Right renal pelvis (tissue), 4 donors: Measurements from ENCODE around the gene ABCA5. TPM values are rescaled to one million over a fixed set of nuclear protein-coding genes. Genes with fewer than 3 reads are reported as not detected.

Experiments used
- DNase-seq, 4 donors: peaks; one replicate each; pipeline ENCODE4 v3.0.0-alpha.2; 2013; ENCODE audit warnings: low read depth in 4 of 4, low spot score in 3 of 4, missing footprints in 1 of 4
- polyA plus RNA-seq, 4 donors: library from polyadenylated mRNA; unstranded; fragments of 120-200 nt; gene quantifications; one replicate each; pipeline ENCODE4 v1.2.1, GENCODE V29; 2013; ENCODE audit not compliant: insufficient read length in 4 of 4

ABCA5 gene
- polyA plus RNA-seq, 4 donors, result 24.7 to 30.4 (median 28.4) TPM

GRCh38 chr17:69269131-69269998 is 57.6 kb downstream of the ABCA5 start:
- no peak for DNase-seq

DNA sequence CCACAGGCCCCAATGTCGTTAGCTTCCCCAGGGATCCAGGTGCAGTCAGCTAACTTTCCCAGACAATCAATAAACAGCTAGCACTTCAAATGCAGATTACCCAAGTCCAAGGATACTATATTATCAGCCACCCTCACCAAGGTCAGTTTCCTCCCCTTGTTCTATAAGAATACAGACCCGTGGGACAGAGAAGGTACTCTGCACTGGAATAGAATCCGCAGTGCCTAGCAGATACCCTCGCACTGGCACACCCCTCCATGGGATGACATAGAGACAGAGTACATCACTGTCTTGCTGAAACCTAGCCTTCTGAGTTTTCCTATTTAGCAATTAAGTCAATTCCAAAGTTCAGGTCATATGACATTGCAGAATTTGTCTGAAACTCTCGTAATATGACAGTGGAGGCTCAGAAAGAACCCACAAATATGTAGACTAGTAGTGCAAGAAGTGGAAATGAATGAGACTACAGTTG is 58.4 kb downstream of the ABCA5 start:
- DNase-seq, result no peak

GRCh38 chr17:69267219-69267618 is 59.7 kb downstream of the ABCA5 start:
- no peak for DNase-seq

DNA sequence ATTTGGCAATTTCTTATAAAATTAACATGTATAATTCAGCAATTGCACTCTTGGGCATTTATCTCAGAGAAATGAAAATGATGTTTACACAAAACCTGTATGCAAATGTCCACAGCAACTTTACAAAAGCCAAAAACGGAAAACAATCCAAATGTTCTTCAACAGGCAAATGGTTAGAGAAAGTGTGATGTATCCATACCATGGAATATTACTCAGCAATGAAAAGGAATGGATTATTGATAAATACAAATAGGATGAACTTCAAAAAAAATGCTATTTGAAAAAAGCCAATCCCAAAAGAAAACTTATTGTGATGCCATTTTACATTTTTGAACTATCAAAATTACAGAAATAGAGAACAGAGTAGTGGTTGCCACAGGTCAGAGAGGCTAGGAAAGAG is 61.1 kb downstream of the ABCA5 start:
- DNase-seq, result no peak

GRCh38 chr17:69254187-69254586 is 72.7 kb downstream of the ABCA5 start:
- DNase-seq, result no peak

GRCh38 chr17:69250641-69251040 is 76.3 kb downstream of the ABCA5 start:
- no peak for DNase-seq

- DNase-seq, result peak; percentile 29 to 42 (median 32)
Observed at GRCh38 chr17:69246726-69247375, 80.1 kb downstream of the ABCA5 start.

GRCh38 chr17:69246202-69246601 is 80.7 kb downstream of the ABCA5 start:
- DNase-seq, result no peak

DNA sequence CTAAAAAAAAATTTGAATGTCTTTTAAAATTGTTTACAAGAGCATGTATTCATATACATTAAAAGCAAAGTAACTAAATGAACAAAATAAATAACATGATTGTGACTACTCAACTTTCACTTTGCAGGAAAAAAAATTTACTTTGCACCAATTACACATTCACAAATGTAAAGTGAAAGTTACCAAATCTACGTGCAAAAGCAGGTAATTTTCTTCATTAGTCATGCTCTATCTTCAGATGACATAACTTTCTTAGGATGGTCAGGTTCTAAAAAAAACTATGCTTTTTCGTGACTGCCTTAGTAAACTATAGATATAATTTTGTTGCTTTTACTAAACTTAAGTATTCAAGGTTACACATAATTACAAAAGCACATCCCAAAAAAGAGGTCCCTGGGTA is 81.3 kb downstream of the ABCA5 start:
- DNase-seq, result no peak

DNA sequence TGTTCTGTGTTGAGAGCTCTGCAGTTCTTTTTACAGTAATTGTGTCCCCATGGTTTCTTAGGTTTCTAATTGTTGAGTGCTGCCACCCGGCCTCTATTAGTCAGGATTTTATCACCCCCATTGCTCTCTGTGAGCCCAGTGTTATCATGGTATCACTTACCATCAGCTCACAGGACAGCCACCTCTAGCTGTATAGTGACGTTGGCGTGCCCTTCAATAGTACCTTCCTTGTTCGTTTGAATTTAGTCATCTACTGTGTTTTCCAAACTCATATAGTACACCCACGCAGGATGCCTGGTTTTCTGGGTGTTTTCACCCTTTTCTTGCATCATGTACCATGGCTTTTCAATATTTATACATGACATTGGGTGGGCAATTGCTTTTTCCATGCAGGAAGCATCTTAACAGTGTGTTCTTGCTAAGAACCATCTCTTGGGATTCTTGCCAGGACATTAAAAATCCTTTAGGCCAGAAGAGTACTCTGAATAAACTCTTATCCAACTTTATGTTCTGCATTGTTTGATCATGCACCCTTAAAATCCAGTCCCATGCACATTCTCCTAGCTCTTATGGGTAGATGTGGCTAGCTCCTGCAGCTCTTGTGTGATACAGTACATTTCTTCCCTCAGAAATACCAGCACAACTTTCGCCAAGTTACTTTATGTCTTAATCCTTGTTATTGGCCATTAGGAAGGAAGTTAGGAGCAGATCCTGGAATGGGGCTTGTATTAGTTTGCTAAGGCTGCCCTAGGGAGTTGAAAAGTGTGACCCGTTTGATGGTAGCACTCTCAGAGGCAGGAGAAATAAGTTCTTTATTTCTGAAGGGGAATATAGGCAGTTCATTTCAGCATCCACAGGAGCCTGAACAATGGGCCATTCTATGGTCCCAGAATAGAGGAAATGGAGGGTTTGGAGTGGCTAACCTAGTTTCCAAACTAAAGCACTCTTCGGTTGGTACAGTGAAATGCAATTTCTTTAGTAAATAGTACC is 87.0 kb downstream of the ABCA5 start:
- DNase-seq, result no peak

GRCh38 chr17:69236946-69237345 is 90.0 kb downstream of the ABCA5 start:
- no peak for DNase-seq

- DNase-seq, result no peak
Observed at GRCh38 chr17:69236464-69236863, 90.5 kb downstream of the ABCA5 start.

DNA sequence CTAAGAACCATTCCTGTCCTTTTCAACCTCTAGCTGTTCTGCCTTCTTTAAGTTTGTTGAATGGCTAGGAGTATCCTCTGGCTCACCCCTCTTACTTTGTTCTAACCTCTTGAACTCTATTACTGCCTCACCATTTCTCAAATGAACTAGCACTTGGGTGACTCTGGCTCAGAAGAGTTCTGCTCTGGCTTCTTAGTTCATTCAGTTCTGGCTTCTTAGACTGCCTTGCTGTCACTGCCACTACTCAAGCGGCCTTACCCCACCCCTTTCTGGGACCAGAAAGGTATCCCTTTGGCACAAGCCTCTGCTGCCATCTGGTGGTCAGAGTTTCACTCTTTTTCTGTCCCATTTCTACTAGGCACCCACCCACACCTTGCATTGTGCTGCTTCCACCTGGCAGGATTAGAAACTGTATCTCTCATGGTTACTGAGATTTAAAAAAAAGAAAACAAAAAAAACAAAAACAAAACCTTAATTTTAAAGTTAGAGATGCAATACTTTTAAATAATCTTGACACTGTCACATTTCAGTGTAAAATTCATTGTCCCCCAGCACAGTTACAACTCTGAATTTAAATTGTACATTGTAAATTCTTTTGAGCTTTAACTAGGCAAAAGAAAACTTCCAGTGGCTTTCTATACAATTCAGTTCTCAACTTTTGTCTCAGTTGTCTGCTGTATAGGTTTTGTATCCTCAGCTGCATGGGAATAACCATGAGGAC is 91.4 kb downstream of the ABCA5 start:
- peak; percentile 63 to 77 (median 70) for DNase-seq

DNA sequence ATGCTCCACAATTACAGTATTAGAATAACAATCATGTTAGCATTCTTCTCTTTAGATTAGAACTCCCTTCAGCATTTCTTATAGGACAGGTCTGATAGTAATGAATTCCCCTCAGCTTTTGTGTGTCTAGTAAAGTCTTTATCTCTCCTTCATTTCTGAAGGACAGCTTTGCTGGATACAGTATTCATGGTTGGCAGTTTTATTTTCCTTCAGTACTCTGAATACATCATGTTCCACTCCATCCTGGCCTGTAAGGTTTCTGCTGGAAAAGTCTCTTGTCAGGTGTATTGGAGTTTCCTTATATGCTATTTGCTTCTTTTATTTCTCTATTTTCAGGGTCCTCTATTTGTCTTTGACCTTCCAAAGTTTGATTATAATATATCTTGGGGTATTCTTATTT is 94.3 kb downstream of the ABCA5 start:
- DNase-seq, result no peak

DNA sequence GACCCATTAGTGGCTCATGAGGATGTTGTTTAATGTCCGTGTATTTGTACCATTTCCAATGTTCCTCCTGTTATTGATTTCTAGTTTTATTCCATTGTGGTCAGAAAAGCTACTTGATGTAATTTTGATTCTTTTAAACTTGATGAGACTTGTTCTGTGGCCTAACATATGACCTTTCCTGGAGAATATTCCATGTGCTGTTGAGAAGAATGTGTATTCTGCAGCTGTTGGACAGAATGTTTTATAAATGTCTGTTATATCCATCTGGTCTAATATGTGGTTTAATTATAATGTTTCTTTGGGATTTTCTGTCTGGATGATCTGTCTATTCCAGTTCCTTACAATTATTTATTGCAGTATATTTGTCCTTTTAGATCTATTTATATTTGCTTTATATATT is 95.4 kb downstream of the ABCA5 start:
- no peak for DNase-seq

DNA sequence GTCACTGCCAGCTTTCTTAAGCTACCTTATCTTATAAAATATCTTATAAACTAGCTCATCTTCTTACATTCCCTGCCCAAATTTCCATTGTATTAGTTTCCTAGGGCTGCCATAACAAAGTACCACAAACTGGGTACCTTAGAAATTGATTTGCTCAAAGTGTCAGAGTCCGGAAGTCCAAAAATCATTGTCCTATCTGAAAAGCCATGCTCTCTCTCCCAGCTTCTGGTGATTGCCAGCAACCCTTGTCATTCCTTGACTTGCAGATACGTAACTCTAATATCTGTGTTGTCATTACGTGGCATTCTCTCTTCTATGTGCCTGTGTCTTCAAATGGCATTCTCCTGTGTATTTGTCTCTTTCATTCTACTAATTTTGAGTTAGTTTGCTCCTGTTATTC is 96.0 kb downstream of the ABCA5 start:
- no peak for DNase-seq

DNA sequence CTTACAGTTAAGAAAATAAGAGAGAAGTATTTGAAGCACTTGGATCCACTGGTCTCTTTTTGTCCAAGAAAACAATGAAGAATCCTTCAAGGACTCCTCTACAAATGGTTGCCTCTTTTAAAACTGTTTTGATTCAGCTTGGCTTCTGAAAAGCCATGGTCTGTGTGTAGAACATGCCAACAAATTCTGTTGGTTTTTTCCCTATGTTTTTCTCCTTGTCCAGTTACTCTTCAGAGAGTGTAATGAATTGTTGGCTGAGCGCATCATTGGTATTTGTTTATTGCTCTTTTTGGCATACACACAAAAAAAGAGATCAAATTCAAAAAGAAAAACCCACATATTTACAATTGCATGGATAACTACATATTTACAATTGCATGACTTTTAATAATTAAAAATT is 98.4 kb downstream of the ABCA5 start, which contains the start of gene ABCA10:
TSS of gene ABCA10 (minus strand) at position 249 of the 400 bp plus-strand sequence. CDS start 3,466 bp downstream, outside the sequence.
- no peak for DNase-seq

GRCh38 chr17:69228018-69228417 is 98.9 kb downstream of the ABCA5 start:
- no peak for DNase-seq

- DNase-seq, result no peak
Observed at GRCh38 chr17:69227541-69227940, 99.4 kb downstream of the ABCA5 start.

DNA sequence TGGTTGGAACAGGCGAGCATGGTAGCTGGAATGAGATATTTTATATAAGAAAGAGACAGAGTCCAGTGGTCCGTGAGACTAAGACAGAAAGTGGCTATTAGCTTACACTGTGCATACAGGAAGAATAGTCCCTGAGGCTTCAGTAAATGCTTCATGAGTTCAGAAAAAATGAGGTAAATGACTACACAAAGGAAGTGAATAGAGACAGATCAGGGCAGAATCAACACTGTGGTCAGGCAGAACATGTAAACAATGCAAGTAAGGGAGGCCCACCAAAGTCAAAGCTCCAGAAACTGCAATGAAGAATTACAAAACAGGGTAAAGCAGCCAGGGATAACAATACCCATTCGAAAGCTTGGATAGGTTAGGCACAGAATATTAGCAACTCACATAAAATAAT is 103.1 kb downstream of the ABCA5 start:
- peak in 2 of 4 donors; percentile 2 to 13 for DNase-seq
